Glomerular endothelial cell (primary cell): ENCODE measurements around the gene HDAC9. TPM values are rescaled to one million over a fixed set of nuclear protein-coding genes. Genes with fewer than 3 reads are reported as not detected.

Experiments used
- DNase-seq: peaks from one replicate; pipeline ENCODE4 v3.0.0-alpha.2; 2011; ENCODE audit warnings: low read depth, low spot score; ENCODE audit errors: extremely low read depth
- total RNA-seq: library from RNA; depleted of rRNA; stranded (reverse); fragments of >200 nt; gene quantifications from 2 replicates; pipeline ENCODE4 v1.2.3, GENCODE V29; 2015

Gene HDAC9
- total RNA-seq, 1 donor from 2014 or later, result 24.7 TPM

DNA sequence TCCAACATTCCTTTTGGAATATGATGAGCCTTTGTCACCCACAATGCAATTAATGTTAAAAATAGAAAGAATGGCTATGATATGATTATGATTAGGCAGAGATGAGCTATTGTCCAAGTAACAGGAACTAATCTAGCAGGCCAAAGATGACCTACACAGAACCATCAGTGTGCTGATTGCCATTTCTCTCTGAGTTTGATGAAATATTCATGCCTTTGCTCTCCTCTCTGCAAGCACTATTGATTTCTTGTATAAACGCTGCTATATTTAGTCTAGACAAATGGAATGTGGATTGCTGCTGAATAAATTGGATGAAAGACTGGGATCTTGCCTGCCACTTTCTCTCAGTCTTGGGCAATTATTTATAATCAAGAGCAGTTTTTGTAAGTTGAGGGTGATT lies 85.4 kb downstream of the HDAC9 start:
- DNase-seq, result no peak

DNA sequence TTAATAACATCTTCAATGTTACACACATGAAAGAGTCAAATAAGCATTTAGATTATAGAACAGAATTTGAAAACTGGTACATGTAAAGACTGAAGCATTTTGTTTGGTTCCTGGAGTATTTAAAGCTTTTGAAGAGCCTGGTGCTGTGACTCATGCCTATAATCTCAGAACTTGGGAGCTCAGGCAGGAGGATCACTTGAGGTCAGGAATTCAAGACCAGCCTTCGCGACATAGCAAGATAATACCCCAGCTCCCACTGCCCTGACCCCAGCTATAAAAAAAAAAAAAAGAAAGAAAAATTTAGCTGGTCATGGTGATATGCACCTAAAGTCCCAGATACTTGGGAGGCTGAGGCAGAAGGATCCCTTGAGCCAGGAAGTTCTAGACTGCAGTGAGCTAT lies 87.8 kb downstream of the HDAC9 start:
- no peak for DNase-seq

- DNase-seq, result no peak
These were observed 94.7 kb downstream of the HDAC9 start for GRCh38 chr7:18590241-18590640.

GRCh38 chr7:18590744-18591340 lies 95.3 kb downstream of the HDAC9 start:
- peak; percentile 25 for DNase-seq

DNA sequence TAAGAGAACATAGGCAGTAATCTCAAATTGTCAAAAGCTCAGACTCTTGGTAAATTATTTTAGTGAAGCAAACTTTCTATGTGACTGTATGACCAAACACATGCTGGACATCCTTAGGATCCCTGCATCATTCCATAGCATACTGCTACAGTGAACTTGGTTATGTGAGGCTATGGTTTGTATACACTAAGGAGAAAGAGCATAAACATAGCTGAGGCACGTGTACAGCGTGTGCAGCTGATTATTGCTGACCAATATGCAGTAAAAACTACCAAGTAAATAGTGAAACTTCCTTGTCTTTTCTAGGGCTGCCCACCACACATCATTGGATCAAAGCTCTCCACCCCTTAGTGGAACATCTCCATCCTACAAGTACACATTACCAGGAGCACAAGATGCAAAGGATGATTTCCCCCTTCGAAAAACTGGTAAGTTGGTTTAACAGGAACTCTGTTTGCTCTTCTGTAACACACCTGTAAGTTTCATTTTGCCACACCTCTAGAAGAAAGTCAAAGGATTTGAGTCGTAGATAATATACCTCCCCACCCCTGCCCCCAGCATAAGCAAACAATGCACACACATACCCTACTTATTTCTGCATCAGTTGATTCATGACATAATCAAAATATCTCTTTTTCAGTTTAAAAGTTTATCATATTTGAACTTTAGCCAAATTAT lies 98.2 kb downstream of the HDAC9 start:
- DNase-seq, result no peak

GRCh38 chr7:18597754-18598153 lies 102.2 kb downstream of the HDAC9 start:
- no peak for DNase-seq

- no peak for DNase-seq
These were observed 111.5 kb downstream of the HDAC9 start for GRCh38 chr7:18607025-18607424.

- peak; percentile 10 for DNase-seq
These were observed 114.9 kb downstream of the HDAC9 start for GRCh38 chr7:18610331-18610948.

DNA sequence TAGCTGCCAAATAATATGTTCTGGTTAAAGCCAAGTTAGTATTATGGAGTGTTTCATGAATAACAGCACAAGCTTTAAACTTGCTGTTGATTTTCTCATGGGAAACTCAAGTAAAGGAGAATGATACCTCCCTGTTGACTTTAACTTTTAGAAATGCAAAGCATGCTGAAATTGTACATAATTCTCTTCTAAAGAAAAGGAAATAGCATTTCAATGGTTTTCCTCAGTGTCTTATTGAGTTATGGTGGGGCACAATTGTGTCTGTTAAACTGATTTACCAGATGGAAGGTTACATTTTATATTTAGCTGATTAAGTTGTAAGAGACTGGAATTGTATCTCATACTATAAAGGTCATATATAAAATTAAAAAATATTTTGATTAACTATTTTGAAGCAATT lies 119.3 kb downstream of the HDAC9 start:
- no peak for DNase-seq

DNA sequence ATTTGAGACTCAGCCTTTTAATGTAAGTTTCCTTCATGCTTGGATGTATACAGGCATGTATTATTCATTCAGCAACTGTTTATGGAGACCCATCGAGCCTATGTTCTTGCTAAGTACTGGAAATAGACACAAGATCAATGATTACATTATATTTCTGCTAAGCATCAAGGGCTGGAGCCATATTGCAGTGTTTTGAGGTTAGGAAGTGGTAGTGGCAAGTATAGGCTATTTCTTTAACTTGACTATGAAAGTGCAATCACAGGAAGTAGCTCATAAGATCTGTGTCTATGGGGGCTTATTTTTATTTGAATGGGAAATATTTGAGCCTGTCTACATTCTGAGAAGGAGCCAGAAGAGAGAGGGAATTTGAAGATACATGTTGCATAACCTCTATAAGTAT lies 123.8 kb downstream of the HDAC9 start:
- DNase-seq, result no peak

- no peak for DNase-seq
These were observed 127.8 kb downstream of the HDAC9 start for GRCh38 chr7:18623389-18623788.

GRCh38 chr7:18624459-18624858 lies 128.9 kb downstream of the HDAC9 start:
- DNase-seq, result no peak

GRCh38 chr7:18626086-18626485 lies 130.5 kb downstream of the HDAC9 start:
- DNase-seq, result no peak

DNA sequence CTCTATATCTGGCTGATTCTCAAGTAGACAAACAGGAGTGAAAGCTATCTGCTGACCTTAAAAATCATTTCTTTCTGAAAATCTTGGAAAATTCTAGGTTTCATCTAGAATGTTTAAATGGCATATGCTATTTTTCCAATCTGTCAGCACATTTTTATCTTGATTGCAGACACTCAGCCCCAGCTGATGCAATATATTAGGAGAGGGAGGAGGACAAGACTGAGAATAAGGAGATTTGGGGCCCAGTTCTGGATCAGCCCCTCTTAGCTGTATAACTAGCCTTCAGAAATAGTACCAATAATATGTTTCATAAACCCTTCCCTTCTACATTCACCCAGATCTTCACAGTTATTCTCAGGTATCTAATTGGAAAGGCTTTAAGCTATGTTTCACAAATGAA lies 131.2 kb downstream of the HDAC9 start:
- DNase-seq, result no peak

- DNase-seq, result no peak
These were observed 142.0 kb downstream of the HDAC9 start for GRCh38 chr7:18637516-18637915.

DNA sequence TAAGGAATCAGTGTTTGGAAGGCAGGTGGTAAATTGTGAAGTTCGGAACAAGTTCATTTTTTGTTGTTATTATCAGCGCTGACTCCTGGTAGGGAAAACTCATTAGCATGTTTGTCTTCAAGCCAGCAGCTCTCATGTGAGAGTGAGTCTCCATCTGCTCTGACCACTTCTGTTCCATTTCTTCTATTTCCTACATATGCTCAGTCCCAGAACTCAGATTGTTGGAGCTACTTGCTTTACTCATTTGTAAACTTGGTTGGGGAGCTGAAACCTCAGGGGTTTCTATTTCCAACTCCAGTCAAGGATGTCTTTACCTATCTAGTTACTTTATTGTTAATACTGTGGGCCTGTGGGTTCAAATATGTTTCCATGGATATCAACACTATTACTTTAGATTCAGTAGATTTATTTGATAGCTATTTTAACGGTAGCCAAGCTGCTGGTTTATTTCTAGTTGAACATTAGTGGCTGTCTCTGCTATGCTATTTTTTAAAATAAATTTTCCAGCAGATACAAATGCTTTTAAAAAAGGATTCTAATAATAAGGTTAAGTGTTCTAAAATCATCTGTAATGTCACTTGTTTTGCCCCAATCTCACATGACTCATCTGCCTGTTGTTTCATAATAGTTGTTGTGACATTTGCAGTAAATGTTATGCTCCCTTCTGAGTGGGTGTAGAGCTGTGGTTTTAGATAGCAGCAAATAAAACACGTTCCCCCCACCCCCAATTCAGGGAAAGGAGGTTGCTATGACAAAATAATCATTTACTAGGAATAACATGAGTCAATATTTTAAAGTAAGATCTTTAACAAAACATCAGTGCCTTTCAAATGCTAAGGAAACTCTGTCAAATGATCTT lies 143.3 kb downstream of the HDAC9 start:
- DNase-seq, result no peak

DNA sequence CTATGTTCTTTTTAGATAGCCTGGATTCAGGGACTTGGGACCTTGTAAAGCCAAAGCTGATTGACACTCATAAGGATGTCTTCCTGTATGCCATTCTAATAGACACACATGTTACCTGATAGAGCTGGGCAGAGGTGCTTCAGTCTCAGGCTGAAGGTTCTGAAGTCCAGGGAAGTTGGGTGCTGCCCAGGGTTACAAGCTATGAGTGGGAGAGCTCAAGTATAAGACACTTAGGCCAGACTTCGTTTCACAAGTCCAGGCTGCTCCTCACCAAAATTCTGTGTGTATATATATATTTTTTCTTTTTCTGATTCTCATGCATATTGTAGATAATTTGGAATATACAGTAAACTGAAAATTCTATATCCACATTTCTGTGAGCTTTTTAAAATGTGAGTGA lies 144.2 kb downstream of the HDAC9 start:
- DNase-seq, result no peak

GRCh38 chr7:18644981-18645380 lies 149.4 kb downstream of the HDAC9 start:
- DNase-seq, result no peak

DNA sequence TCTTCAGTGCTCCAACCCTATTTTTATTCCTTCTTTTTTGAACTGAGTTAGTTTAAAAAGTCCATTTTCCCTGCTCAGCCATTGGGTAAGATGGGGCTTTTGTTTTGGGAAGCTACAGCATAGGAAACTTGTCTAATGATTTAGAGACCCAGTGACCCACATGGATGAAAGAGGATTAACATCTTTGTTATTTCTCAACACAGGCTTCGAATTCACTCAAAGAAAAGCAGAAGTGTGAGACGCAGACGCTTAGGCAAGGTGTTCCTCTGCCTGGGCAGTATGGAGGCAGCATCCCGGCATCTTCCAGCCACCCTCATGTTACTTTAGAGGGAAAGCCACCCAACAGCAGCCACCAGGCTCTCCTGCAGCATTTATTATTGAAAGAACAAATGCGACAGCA lies 152.0 kb downstream of the HDAC9 start:
- DNase-seq, result no peak

- no peak for DNase-seq
These were observed 153.6 kb downstream of the HDAC9 start for GRCh38 chr7:18648849-18649758.
